K562 (cell line): ENCODE measurements around the gene SLAMF6. TPM values are rescaled to one million over a fixed set of nuclear protein-coding genes. Genes with fewer than 3 reads are reported as not detected.

Source experiments
- CC2D1A ChIP-seq: fragments of 450-650 bp; IDR thresholded peaks from 2 replicates; pipeline ENCODE4 v1.6.1; 2017; ENCODE audit warnings: mild to moderate bottlenecking
- HEY1 ChIP-seq: fragments of 250-450 bp; sonication (Bioruptor Pico); IDR thresholded peaks from 2 replicates; pipeline ENCODE4 v1.5.0; 2020; ENCODE audit warnings: mild to moderate bottlenecking, moderate library complexity, borderline replicate concordance
- MTA1 ChIP-seq: fragments of 450-650 bp; IDR thresholded peaks from 2 replicates; pipeline ENCODE4 v1.6.1; 2017; ENCODE audit warnings: borderline replicate concordance
- NEUROD1 ChIP-seq: fragments of 150-350 bp; IDR thresholded peaks from 2 replicates; pipeline ENCODE4 v1.6.1; 2014; ENCODE audit warnings: borderline replicate concordance, low read length, low read depth; ENCODE audit not compliant: partially characterized antibody
- SIRT6 ChIP-seq: IDR thresholded peaks from one replicate; pipeline ENCODE4 v1.6.1; 2012; ENCODE audit warnings: low read depth, mild to moderate bottlenecking, control low read depth, inconsistent platforms, low read length, moderate library complexity
- ZBED1 ChIP-seq: IDR thresholded peaks from 2 replicates; pipeline ENCODE4 v1.6.1; 2014
- ZNF717 ChIP-seq: fragments of 250-450 bp; sonication (Bioruptor Pico); IDR thresholded peaks from 2 replicates; pipeline ENCODE4 v1.5.0; 2021
- polyA plus RNA-seq, 8 experiments: library from polyadenylated mRNA; depleted of rRNA in 4 of 8; stranded (reverse) in 5 of 8; unstranded in 3 of 8; fragments of >200 nt; fragmentation: Nextera tagmentation in 2 of 8; fragmentation: Illumina TruSeq in 1 of 8; extraction: Ambion mirVana in 2 of 8; extraction: Trizol in 1 of 8; gene quantifications; 2 replicates each; pipeline versions ENCODE4 v1.2.1 to v1.2.3, GENCODE V29; 2011 to 2014; ENCODE audit warnings: inconsistent platforms in 1 of 8, missing spikeins in 1 of 8
- total RNA-seq, 7 experiments: library from RNA; depleted of rRNA in 6 of 7; stranded (reverse); fragments of >200 nt in 6 of 7; fragmentation: Illumina TruSeq in 2 of 7; extraction: Trizol in 2 of 7; gene quantifications; 2 replicates each; pipeline versions ENCODE4 v1.2.1 to v1.2.3, GENCODE V29; 2011 to 2021; ENCODE audit warnings: low replicate concordance in 1 of 7
- TF ChIP-seq, protein P1 (sequence below): sonication (generic); formaldehyde crosslinking; IDR thresholded peaks from 2 replicates; pipeline ENCODE4 v1.8.1; 2023; ENCODE audit warnings: missing genetic modification reagents, mild to moderate bottlenecking, borderline replicate concordance
- TF ChIP-seq, protein P2 (sequence below), 2 experiments: fragments of 450-650 bp; conservative IDR thresholded peaks; 2 replicates each; pipeline ENCODE4 v1.6.1; 2017; ENCODE audit warnings: mild to moderate bottlenecking in 2 of 2, moderate library complexity in 2 of 2
- TF ChIP-seq, protein P3 (sequence below): fragments of 200-800 bp; sonication (Bioruptor generic); IDR thresholded peaks from 2 replicates; pipeline ENCODE4 v1.6.1; 2017; ENCODE audit warnings: missing genetic modification characterization, missing compliant biosample characterization
- TF ChIP-seq, protein P4 (sequence below): sonication (generic); formaldehyde crosslinking; IDR thresholded peaks from 2 replicates; pipeline ENCODE4 v1.8.0; 2022; ENCODE audit warnings: mild to moderate bottlenecking, missing genetic modification reagents
- TF ChIP-seq, protein P5 (sequence below): fragments of 450-650 bp; IDR thresholded peaks from 2 replicates; pipeline ENCODE4 v1.6.1; 2017; ENCODE audit warnings: antibody characterized with exemption, mild to moderate bottlenecking

The SLAMF6 gene
- total and polyA plus RNA-seq, 9 of the 15 experiments (the other 6 are each of a cell fraction or from before 2014, with no cell fraction given): 0.56 to 4.8 (median 1.1) TPM

DNA sequence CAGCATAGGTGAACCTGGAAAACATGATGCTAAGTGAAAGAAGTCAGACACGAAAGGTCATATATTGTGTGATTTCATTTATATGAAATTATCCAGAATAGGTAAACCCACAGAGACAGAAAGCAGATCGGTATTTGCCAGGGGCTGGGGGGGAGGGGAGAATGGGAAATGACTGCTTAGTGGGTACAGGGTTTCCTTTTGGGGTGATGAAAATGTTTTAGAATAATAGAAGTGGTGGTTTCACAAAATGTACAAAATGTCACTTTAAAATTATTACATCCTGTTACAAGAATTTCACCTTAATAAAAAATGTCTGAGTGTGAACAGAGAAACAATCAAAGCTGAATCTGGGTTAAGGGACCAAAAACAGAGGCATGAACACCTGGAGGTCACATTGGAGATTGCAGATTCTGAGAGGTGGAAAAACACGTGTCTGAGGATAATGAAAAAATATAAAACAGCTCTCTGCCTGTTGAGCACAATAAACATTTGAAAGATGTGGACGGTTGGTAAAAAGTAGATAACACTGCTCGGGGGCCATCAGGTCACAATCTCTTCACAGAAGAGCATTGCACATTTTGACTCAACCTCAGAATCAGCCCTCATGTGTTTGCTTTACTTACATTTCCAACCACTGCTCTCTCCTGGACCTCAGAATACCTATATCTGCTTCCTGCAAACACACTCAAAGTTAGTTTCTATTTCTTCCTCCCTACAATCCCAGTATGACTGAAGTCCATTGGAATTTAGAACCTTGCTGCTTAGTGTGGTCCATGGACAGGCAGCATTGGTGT lies 3.2 kb downstream of the SLAMF6 start (continued):
- TF ChIP-seq, protein P1, sequence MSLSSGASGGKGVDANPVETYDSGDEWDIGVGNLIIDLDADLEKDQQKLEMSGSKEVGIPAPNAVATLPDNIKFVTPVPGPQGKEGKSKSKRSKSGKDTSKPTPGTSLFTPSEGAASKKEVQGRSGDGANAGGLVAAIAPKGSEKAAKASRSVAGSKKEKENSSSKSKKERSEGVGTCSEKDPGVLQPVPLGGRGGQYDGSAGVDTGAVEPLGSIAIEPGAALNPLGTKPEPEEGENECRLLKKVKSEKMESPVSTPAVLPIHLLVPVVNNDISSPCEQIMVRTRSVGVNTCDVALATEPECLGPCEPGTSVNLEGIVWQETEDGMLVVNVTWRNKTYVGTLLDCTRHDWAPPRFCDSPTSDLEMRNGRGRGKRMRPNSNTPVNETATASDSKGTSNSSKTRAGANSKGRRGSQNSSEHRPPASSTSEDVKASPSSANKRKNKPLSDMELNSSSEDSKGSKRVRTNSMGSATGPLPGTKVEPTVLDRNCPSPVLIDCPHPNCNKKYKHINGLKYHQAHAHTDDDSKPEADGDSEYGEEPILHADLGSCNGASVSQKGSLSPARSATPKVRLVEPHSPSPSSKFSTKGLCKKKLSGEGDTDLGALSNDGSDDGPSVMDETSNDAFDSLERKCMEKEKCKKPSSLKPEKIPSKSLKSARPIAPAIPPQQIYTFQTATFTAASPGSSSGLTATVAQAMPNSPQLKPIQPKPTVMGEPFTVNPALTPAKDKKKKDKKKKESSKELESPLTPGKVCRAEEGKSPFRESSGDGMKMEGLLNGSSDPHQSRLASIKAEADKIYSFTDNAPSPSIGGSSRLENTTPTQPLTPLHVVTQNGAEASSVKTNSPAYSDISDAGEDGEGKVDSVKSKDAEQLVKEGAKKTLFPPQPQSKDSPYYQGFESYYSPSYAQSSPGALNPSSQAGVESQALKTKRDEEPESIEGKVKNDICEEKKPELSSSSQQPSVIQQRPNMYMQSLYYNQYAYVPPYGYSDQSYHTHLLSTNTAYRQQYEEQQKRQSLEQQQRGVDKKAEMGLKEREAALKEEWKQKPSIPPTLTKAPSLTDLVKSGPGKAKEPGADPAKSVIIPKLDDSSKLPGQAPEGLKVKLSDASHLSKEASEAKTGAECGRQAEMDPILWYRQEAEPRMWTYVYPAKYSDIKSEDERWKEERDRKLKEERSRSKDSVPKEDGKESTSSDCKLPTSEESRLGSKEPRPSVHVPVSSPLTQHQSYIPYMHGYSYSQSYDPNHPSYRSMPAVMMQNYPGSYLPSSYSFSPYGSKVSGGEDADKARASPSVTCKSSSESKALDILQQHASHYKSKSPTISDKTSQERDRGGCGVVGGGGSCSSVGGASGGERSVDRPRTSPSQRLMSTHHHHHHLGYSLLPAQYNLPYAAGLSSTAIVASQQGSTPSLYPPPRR (CRISPR knock-in tag): no peak
- TF ChIP-seq HEY1: no peak
- no peak for TF ChIP-seq SIRT6
- TF ChIP-seq, protein P2, sequence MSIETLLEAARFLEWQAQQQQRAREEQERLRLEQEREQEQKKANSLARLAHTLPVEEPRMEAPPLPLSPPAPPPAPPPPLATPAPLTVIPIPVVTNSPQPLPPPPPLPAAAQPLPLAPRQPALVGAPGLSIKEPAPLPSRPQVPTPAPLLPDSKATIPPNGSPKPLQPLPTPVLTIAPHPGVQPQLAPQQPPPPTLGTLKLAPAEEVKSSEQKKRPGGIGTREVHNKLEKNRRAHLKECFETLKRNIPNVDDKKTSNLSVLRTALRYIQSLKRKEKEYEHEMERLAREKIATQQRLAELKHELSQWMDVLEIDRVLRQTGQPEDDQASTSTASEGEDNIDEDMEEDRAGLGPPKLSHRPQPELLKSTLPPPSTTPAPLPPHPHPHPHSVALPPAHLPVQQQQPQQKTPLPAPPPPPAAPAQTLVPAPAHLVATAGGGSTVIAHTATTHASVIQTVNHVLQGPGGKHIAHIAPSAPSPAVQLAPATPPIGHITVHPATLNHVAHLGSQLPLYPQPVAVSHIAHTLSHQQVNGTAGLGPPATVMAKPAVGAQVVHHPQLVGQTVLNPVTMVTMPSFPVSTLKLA (conservative IDR thresholded peaks at IDR 0.05): peak in 1 of 2 experiments; percentile 49; a peak in 1 of 4 replicates
- TF ChIP-seq, protein P3, sequence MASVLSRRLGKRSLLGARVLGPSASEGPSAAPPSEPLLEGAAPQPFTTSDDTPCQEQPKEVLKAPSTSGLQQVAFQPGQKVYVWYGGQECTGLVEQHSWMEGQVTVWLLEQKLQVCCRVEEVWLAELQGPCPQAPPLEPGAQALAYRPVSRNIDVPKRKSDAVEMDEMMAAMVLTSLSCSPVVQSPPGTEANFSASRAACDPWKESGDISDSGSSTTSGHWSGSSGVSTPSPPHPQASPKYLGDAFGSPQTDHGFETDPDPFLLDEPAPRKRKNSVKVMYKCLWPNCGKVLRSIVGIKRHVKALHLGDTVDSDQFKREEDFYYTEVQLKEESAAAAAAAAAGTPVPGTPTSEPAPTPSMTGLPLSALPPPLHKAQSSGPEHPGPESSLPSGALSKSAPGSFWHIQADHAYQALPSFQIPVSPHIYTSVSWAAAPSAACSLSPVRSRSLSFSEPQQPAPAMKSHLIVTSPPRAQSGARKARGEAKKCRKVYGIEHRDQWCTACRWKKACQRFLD (CRISPR knock-in tag): no peak
- no peak for TF ChIP-seq NEUROD1
- TF ChIP-seq MTA1: no peak
- no peak for TF ChIP-seq ZBED1
- TF ChIP-seq, protein P4, sequence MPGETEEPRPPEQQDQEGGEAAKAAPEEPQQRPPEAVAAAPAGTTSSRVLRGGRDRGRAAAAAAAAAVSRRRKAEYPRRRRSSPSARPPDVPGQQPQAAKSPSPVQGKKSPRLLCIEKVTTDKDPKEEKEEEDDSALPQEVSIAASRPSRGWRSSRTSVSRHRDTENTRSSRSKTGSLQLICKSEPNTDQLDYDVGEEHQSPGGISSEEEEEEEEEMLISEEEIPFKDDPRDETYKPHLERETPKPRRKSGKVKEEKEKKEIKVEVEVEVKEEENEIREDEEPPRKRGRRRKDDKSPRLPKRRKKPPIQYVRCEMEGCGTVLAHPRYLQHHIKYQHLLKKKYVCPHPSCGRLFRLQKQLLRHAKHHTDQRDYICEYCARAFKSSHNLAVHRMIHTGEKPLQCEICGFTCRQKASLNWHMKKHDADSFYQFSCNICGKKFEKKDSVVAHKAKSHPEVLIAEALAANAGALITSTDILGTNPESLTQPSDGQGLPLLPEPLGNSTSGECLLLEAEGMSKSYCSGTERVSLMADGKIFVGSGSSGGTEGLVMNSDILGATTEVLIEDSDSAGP: no peak
- TF ChIP-seq, protein P5, sequence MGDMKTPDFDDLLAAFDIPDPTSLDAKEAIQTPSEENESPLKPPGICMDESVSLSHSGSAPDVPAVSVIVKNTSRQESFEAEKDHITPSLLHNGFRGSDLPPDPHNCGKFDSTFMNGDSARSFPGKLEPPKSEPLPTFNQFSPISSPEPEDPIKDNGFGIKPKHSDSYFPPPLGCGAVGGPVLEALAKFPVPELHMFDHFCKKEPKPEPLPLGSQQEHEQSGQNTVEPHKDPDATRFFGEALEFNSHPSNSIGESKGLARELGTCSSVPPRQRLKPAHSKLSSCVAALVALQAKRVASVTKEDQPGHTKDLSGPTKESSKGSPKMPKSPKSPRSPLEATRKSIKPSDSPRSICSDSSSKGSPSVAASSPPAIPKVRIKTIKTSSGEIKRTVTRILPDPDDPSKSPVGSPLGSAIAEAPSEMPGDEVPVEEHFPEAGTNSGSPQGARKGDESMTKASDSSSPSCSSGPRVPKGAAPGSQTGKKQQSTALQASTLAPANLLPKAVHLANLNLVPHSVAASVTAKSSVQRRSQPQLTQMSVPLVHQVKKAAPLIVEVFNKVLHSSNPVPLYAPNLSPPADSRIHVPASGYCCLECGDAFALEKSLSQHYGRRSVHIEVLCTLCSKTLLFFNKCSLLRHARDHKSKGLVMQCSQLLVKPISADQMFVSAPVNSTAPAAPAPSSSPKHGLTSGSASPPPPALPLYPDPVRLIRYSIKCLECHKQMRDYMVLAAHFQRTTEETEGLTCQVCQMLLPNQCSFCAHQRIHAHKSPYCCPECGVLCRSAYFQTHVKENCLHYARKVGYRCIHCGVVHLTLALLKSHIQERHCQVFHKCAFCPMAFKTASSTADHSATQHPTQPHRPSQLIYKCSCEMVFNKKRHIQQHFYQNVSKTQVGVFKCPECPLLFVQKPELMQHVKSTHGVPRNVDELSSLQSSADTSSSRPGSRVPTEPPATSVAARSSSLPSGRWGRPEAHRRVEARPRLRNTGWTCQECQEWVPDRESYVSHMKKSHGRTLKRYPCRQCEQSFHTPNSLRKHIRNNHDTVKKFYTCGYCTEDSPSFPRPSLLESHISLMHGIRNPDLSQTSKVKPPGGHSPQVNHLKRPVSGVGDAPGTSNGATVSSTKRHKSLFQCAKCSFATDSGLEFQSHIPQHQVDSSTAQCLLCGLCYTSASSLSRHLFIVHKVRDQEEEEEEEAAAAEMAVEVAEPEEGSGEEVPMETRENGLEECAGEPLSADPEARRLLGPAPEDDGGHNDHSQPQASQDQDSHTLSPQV: no peak
- peak; percentile 64; the same call in 1 of the 2 replicates for TF ChIP-seq CC2D1A
- no peak for TF ChIP-seq ZNF717 (CRISPR knock-in tag)
